HG02798 (cell line): ENCODE data around the gene RAB43.

Source experiments
- ATAC-seq: cut with Tn5 transposase; IDR thresholded peaks from one replicate; pipeline ENCODE4 v1.9.1; 2021; ENCODE audit warnings: mild to moderate bottlenecking; ENCODE audit not compliant: unreplicated experiment, poor library complexity

The RAB43 gene

DNA sequence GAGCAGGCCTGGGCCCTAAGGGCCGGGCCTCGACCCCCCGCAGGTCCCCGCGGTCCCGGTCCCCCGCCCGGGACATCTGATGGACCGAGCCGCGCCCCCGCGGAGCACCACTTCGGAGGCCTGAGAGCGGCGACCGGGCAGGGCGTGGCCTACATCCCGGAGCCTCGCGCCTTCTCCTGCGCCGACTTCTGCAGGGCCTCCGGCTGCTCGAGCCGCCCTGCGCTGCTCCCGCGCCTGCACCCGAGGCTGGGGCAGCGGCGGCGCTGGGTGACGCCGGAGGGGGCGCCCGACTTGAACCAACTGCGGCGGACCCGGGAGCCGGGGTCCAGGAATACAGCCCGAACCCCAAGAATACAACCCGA, 75.9 kb downstream of the RAB43 start:
- ATAC-seq, result no peak

DNA sequence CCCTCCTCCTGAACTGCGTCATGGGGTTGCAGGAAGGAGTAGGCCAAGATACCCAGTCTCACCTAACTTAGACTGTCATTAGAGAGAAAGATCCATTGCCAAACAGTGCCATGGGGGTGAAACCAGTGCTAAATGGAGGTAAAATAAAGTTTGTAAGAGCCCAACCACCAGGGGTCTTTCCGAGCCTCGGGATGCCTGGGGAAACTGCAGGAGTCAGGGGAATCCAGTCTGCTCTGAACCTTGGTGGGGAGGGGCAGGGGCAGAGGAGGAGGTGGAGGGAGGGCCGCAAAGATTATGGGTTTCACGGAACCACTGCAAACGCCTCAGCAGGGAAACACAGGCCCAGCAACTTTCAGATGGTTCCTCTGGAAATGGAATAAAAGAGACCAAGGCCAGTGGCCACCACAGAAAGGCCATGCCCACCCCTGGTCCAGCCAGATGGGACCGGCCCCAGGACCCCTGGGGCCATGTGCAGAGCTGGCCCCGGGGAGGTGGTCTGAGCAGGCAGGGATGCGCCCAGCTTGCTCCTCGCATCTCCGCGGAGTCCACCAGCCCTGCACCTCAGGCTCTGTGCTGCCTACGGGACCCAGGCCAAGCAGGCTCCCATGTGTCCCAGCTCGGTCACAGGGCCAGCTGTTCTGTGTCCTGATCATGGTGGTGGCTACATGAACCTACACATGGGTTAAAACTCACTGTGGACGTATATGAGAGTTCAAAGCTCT, 80.9 kb downstream of the RAB43 start:
- no peak for ATAC-seq

DNA sequence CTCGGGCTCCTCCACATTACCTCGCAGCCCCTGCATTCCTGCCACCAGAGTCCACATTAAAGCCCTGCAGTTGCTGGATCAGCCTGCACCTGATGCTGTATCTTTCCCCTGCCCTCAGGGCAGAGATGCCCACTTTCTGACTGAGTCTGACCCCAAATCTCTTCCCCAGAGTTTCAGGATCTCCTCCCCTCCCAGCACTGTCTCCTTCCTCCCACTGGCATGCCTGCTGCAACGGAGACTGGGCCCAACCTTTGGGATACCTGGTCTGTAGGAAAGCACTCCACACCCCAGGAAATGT, 81.6 kb downstream of the RAB43 start:
- no peak for ATAC-seq

DNA sequence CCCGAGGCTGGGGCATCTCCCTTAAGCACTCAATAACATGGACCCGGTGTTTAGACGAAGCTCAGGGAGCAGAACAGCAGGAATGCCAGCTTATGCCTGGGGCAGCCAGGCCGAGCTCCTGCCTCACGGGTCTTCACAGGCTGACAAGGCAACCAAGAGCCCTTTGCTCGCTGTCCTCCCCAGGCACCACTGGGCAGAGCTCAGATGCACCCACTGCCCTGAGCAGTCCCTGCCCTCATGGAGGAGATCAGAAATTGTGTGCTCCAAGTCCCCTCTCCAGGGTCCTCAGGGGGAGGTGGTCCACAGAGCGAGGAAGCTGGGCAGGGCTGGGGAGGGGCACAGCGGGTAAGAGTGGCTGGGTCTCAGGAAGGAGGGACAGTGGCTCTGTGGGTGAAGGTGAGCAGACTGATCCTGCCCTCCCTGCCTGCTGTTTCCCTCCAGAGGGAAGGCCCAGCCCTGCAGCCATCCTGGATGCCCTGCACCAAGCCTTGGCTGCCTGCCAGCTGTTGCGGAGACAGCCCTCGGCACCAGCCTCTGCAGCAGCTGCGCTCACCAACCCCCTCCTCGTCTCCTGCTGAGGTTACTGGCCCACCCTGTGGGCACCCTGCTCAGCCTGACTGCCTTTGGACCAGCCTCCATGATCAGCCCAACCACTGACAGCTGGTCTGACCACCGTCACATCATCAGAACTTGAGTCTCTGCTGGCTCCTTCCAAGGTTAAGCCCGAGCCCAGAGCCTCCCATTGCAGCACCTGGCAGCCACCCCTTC, 82.1 kb downstream of the RAB43 start:
- no peak for ATAC-seq

DNA sequence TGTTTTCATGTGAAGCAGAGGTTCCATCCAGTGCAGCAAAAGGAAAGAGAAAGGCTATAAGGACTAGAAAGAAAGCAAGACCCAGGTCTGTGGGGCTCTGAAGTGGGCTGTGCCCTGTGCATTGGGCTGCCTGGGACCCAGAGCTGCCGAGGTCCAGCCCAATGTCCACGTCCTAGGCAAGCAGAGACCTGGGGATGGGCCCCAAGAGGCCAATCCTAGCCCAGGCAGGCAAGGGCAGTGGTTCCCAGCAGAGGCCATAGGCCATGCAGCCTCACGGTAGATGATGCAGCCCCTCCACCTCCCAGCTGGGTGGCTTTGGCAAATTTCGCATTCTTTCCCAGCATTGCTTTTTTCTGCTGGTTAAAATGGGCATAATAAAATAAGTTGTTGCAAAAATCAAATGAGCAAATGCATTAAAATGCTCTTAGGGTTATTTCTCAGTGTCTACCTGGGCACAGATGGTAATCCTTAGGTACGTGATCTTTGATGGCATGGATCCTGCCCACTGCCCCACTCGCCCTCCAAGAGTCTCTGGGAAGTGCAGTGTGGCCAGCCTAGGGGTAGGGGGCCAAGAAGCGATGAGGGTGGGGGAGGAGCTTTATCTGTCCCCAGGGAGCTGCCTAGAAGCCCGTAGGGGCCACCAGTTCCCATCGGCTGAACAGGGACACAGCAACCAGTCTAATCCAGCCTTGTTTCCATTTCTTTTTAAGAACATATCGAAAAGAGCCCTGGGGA, 83.3 kb downstream of the RAB43 start:
- no peak for ATAC-seq
